ENCODE data around the gene RGS19. TPM values are rescaled to one million over a fixed set of nuclear protein-coding genes. Genes with fewer than 3 reads are reported as not detected.

RGS19 gene
- total RNA-seq, 1 donor from 2014 or later: 21.8 TPM

- no peak within 1 kb of the TSS for H3K4me3 ChIP-seq (ENCODE audit: low read depth, low read length)
- no peak for TF ChIP-seq CTCF (conservative IDR thresholded peaks at IDR 0.05; ENCODE audit: low read depth, low read length)
- DNase-seq (ENCODE audit: low read depth): no peak
Measured at GRCh38 chr20:64049060-64049877, 30.0 kb downstream of the RGS19 start, which contains the start of gene SOX18. SOX18 (minus strand) TSS chr20:64049639; CDS start chr20:64049516, 123 bp downstream.

GRCh38 chr20:64048402-64049044 is 30.8 kb downstream of the RGS19 start:
- no peak for TF ChIP-seq CTCF (conservative IDR thresholded peaks at IDR 0.05; ENCODE audit: low read depth, low read length)
- no peak for DNase-seq (ENCODE audit: low read depth)
- H3K4me3 ChIP-seq (ENCODE audit: low read depth, low read length): no peak overlapping the region

- TF ChIP-seq CTCF (conservative IDR thresholded peaks at IDR 0.05; ENCODE audit: low read depth, low read length): no peak
- DNase-seq (ENCODE audit: low read depth): no peak
- H3K4me3 ChIP-seq (ENCODE audit: low read depth, low read length): no peak overlapping the region
Measured at GRCh38 chr20:64047968-64048401, 31.3 kb downstream of the RGS19 start.

GRCh38 chr20:64047046-64047389 is 32.3 kb downstream of the RGS19 start:
- DNase-seq (ENCODE audit: low read depth): no peak
- TF ChIP-seq CTCF (conservative IDR thresholded peaks at IDR 0.05; ENCODE audit: low read depth, low read length): no peak
- no peak overlapping the region for H3K4me3 ChIP-seq (ENCODE audit: low read depth, low read length)

GRCh38 chr20:64045346-64046011 is 33.8 kb downstream of the RGS19 start:
- no peak overlapping the region for H3K4me3 ChIP-seq (ENCODE audit: low read depth, low read length)
- DNase-seq (ENCODE audit: low read depth): no peak
- no peak for TF ChIP-seq CTCF (conservative IDR thresholded peaks at IDR 0.05; ENCODE audit: low read depth, low read length)

GRCh38 chr20:64044484-64045247 is 34.7 kb downstream of the RGS19 start:
- TF ChIP-seq CTCF (conservative IDR thresholded peaks at IDR 0.05; ENCODE audit: low read depth, low read length): no peak
- H3K4me3 ChIP-seq (ENCODE audit: low read depth, low read length): no peak overlapping the region
- no peak for DNase-seq (ENCODE audit: low read depth)
